HFFc6 (cell line): ENCODE results near the gene ROBO4. TPM values are rescaled to one million over a fixed set of nuclear protein-coding genes. Genes with fewer than 3 reads are reported as not detected.

Source experiments
- DNase-seq: peaks from one replicate; pipeline ENCODE4 v3.0.0-alpha.2; 2018
- H3K27ac Mint-ChIP-seq: 2 replicates; pipeline ENCODE4 v1.8.0; 2020; ENCODE audit warnings: mild to moderate bottlenecking, mixed read lengths
- H3K27me3 Mint-ChIP-seq: 2 replicates; pipeline ENCODE4 v1.8.0; 2021; ENCODE audit warnings: mild to moderate bottlenecking, moderate library complexity, mixed read lengths; ENCODE audit not compliant: insufficient read depth
- H3K36me3 Mint-ChIP-seq: 2 replicates; pipeline ENCODE4 v1.8.0; 2021; ENCODE audit warnings: low read depth, mixed read lengths
- H3K4me1 Mint-ChIP-seq: 2 replicates; pipeline ENCODE4 v1.8.0; 2020; ENCODE audit warnings: low read depth, mixed read lengths
- H3K4me3 Mint-ChIP-seq: 2 replicates; pipeline ENCODE4 v1.8.0; 2020; ENCODE audit warnings: mild to moderate bottlenecking, moderate library complexity, mixed read lengths
- H3K9me3 Mint-ChIP-seq: 2 replicates; pipeline ENCODE4 v1.8.0; 2020; ENCODE audit warnings: mild to moderate bottlenecking, mixed read lengths
- CTCF ChIP-seq: fragments of 200-600 bp; sonication (generic); IDR thresholded peaks from 2 replicates; pipeline ENCODE4 v1.5.0; 2021; ENCODE audit warnings: antibody characterized with exemption, mild to moderate bottlenecking
- total RNA-seq, 6 experiments: library from RNA; stranded (reverse); fragmentation: NEBNext Ultra II Directional; extraction: Animal tissue kit (Norgen Biotek cat#: 25700); gene quantifications; 2 replicates in 1 of 6; 3 replicates in 5 of 6; pipeline ENCODE4 v1.2.3, GENCODE V29; 2021

The ROBO4 gene
- total RNA-seq, 6 experiments from 2014 or later: 0.46 to 0.63 (median 0.56) TPM

DNA sequence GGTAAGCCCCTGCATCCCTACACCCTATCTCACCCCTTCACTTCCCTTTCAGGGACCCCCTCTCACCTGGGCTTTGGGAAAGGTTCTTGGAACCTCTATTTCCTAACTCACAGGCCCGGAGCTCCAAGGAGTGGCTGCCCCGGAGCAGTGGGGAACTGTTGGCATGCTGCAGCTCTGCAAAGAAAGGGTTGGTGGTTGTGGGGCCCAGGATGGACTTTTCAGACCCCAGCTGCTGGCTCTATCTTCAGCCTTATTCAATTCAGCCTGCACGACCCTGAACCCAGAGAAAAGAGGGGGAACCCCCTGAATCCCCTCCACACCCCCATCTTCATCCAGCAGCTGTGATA lies 10.0 kb downstream of the ROBO4 start:
- Mint-ChIP-seq H3K27me3 (peaks cover 2% of the 10 kb centered on the region), H3K4me3 (no peak overlapping the region), H3K27ac (no peak overlapping the region), H3K4me1 (peaks cover 5% of the 10 kb centered on the region), H3K36me3 (no peaks in the 10 kb centered on the region), H3K9me3 (no peaks in the 10 kb centered on the region)
- no peak for DNase-seq
- TF ChIP-seq CTCF: no peak

DNA sequence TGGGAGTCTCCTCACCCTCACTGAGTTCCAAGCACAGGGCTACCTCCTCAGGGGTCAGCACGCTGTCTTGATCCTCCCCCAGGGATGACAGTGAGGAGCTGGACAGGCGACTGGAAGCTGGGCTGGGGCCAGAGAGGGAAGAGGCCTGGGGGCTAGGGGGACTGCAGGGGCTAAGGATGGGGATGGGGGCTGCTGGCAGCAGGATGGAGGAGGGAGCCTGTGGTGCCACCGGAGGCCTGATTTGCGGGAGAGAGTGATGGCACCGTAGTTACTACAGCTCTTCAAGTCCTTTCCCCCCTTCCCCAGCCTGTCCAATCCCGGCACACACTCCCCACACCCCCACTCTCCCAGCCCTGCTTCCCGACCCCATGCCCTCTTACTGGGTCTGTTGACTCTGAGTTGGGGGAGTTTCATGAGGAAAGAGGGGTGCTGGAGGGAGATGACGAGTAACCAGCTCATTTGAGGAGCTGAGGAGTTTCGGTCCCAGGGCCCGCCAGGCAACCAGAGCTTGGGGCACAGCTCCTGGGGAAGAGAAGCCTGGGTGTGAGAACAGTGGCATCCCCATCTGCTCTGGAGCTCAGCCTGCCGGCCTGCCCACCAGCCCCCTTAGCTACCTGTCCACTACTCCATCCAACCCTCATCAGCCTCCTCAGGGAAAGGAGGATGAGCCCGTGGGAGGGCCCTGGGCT lies 10.5 kb downstream of the ROBO4 start:
- no peak for TF ChIP-seq CTCF

DNA sequence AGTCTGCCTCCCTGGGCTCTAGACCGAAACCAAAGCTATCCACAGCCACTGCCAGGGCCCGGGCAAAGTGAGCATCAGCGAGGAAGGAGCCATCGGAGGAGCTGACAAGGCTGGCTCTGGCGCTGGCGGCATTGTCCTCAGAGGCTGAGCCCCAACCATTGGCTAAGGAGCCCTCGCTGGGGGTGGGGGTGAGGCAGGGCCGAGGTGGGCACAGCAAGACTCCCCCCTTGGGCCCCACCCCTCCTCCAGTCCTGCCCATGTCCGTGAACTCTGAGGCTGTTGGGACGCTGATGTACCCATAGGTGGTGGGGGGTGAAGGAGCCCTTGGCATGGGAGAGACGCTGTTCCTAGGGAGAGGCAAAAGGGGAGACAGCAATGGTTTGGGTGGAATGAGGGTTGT lies 11.2 kb downstream of the ROBO4 start:
- no peaks in the 10 kb centered on the region for H3K36me3 Mint-ChIP-seq
- peaks cover 14% of the 10 kb centered on the region for H3K4me1 Mint-ChIP-seq
- no peak overlapping the region for H3K27ac Mint-ChIP-seq
- no peak overlapping the region for H3K4me3 Mint-ChIP-seq
- no peaks in the 10 kb centered on the region for H3K9me3 Mint-ChIP-seq
- H3K27me3 Mint-ChIP-seq: no peaks in the 10 kb centered on the region; the same call in 1 of the 2 replicates
- no peak for TF ChIP-seq CTCF
- no peak for DNase-seq

More for the DNA sequence above, 10.5 kb downstream of the ROBO4 start:
- Mint-ChIP-seq H3K27ac (no peak overlapping the region), H3K9me3 (no peaks in the 10 kb centered on the region), H3K36me3 (no peaks in the 10 kb centered on the region), H3K4me3 (no peak overlapping the region), H3K27me3 (peaks cover 2% of the 10 kb centered on the region), H3K4me1 (peaks cover 10% of the 10 kb centered on the region)
- DNase-seq: no peak

- H3K4me3 Mint-ChIP-seq: no peak overlapping the region
- no peaks in the 10 kb centered on the region; the same call in 1 of the 2 replicates for H3K27me3 Mint-ChIP-seq
- H3K36me3 Mint-ChIP-seq: no peaks in the 10 kb centered on the region
- H3K9me3 Mint-ChIP-seq: no peaks in the 10 kb centered on the region
- TF ChIP-seq CTCF: no peak
- peaks cover 14% of the 10 kb centered on the region for H3K4me1 Mint-ChIP-seq
- no peak overlapping the region for H3K27ac Mint-ChIP-seq
- no peak for DNase-seq
These were observed 12.7 kb downstream of the ROBO4 start for GRCh38 chr11:124884869-124885479.

DNA sequence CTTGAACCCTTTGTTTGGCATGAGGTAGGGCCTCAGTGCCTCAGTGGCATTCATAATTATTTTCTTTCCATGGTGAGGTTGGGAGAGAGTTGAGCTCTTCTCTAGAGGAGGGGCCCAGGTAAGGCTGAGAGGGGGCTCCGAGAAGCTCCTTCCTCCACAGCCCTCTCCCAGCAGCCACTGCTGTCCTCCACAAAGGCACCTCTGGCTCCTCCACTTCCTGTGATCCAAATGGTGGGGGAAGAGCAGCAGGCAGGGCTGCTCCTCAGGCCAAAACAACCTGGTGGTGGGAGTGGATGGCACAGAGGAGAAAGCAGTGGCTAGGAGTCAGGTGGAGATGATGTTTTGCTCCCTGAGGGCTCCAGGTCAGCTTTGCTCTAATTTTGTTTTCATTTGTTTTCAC lies 13.3 kb downstream of the ROBO4 start:
- peaks cover 14% of the 10 kb centered on the region for H3K4me1 Mint-ChIP-seq
- H3K27ac Mint-ChIP-seq: no peak overlapping the region
- TF ChIP-seq CTCF: no peak
- H3K27me3 Mint-ChIP-seq: no peaks in the 10 kb centered on the region; the same call in 1 of the 2 replicates
- H3K9me3 Mint-ChIP-seq: no peaks in the 10 kb centered on the region
- DNase-seq: no peak
- H3K4me3 Mint-ChIP-seq: no peak overlapping the region
- no peaks in the 10 kb centered on the region for H3K36me3 Mint-ChIP-seq
